Naive thymus-derived CD8-positive, alpha-beta T cell (primary cell): Measurements from ENCODE around the gene STX2. TPM values are rescaled to one million over a fixed set of nuclear protein-coding genes. Genes with fewer than 3 reads are reported as not detected.
A peak's percentile ranks its signal among the peaks of the same experiment; 100 is the strongest.

Experiments used
- ATAC-seq, 2 donors: fragments of 150-1000 bp; cut with Tn5 transposase in 1 of 2; sonication (Bioruptor Pico), chemical (Tn5 transposase) in 1 of 2; 1 replicate in 1 of 2; 2 replicates in 1 of 2; pipeline ENCODE4 v1.10.0; 2021; ENCODE audit warnings: mild to moderate bottlenecking in 2 of 2, moderate library complexity in 2 of 2
- POLR2A ChIA-PET: fragments of 350-600 bp; sonication (Branson Sonifier 250); formaldehyde crosslinking; loops from one replicate; lab custom pipeline; 2021; ENCODE audit warnings: antibody characterized with exemption; lab: Charles Lee
- DNase-seq, 10 donors: peaks; one replicate each; pipeline versions ENCODE4 v3.0.0 to v3.0.0-alpha.2; 2020 to 2022
- H3K27ac Mint-ChIP-seq, 10 donors: one replicate each; pipeline ENCODE4 v1.8.0; 2020 to 2022; ENCODE audit warnings: mild to moderate bottlenecking in 10 of 10, mixed read lengths in 10 of 10, moderate library complexity in 4 of 10, inconsistent platforms in 1 of 10
- H3K27me3 Mint-ChIP-seq, 5 donors: one replicate each; pipeline ENCODE4 v1.8.0; 2021 to 2022; ENCODE audit warnings: mixed read lengths in 5 of 5
- H3K36me3 Mint-ChIP-seq, 3 donors: one replicate each; pipeline ENCODE4 v1.8.0; 2020 to 2022; ENCODE audit warnings: mixed read lengths in 3 of 3, mild to moderate bottlenecking in 2 of 3, inconsistent platforms in 1 of 3
- H3K4me1 Mint-ChIP-seq, 4 donors: one replicate each; pipeline ENCODE4 v1.8.0; 2021 to 2022; ENCODE audit warnings: mixed read lengths in 4 of 4
- H3K4me3 Mint-ChIP-seq, 10 donors: one replicate each; pipeline ENCODE4 v1.8.0; 2020 to 2022; ENCODE audit warnings: mild to moderate bottlenecking in 10 of 10, mixed read lengths in 10 of 10, moderate library complexity in 6 of 10, inconsistent platforms in 1 of 10
- H3K9me3 Mint-ChIP-seq, 9 donors: one replicate each; pipeline ENCODE4 v1.8.0; 2020 to 2022; ENCODE audit warnings: mixed read lengths in 9 of 9, mild to moderate bottlenecking in 3 of 9, inconsistent platforms in 1 of 9, moderate library complexity in 1 of 9
- polyA plus RNA-seq, 3 donors: library from polyadenylated mRNA; unstranded; fragments of 300-500 nt; fragmentation: Illumina TruSeq; gene quantifications; one replicate each; pipeline ENCODE4 v1.2.3, GENCODE V29; 2021
- total RNA-seq, 8 experiments: library from RNA in 2 of 8; stranded (reverse) in 2 of 8; gene quantifications; one replicate each; pipeline ENCODE4 v1.2.3 and lab custom pipeline; 2021 to 2026

The STX2 gene
- total and polyA plus RNA-seq, 5 experiments from 2014 or later: 6.7 to 29.9 (median 9.3) TPM

- Mint-ChIP-seq H3K4me3 (peak overlapping the region in 2 of 10 donors; percentile 11 to 18), H3K36me3 (peaks cover 0 to 20% (median 3%) of the 10 kb centered on the region in 3 donors), H3K27me3 (no peaks in the 10 kb centered on the region), H3K4me1 (peaks cover 7 to 31% (median 24%) of the 10 kb centered on the region in 4 donors), H3K9me3 (no peaks in the 10 kb centered on the region), H3K27ac (peak overlapping the region; percentile 32 to 94 (median 84))
- POLR2A ChIA-PET: interaction anchor here (0.7 to 1.1 kb wide), 2 partner anchors 14 to 42 kb away, joined by 3 to 4 read pairs; no protein-coding TSS in a partner anchor
- ATAC-seq (peak; percentile 99 to 100), DNase-seq (peak; percentile 66 to 91 (median 84))
Observed at GRCh38 chr12:130826151-130826801, 12.8 kb downstream of the STX2 start.

- DNase-seq (no peak), ATAC-seq (no peak)
- POLR2A ChIA-PET: interaction anchor here (1.1 kb wide), 1 partner anchor 42 kb away, joined by 4 read pairs; no protein-coding TSS in a partner anchor
- H3K36me3 Mint-ChIP-seq: peaks cover 0 to 25% (median 3%) of the 10 kb centered on the region in 3 donors
- peaks cover 7 to 31% (median 24%) of the 10 kb centered on the region in 4 donors for H3K4me1 Mint-ChIP-seq
- peak overlapping the region; percentile 32 to 94 (median 84) for H3K27ac Mint-ChIP-seq
- H3K4me3 Mint-ChIP-seq: peak overlapping the region in 2 of 10 donors; percentile 11 to 18
- no peaks in the 10 kb centered on the region for H3K27me3 Mint-ChIP-seq
- H3K9me3 Mint-ChIP-seq: no peaks in the 10 kb centered on the region
Observed at GRCh38 chr12:130825771-130826150, 13.3 kb downstream of the STX2 start.

- no peaks in the 10 kb centered on the region for H3K27me3 Mint-ChIP-seq
- H3K4me1 Mint-ChIP-seq: peaks cover 4 to 14% (median 9%) of the 10 kb centered on the region in 4 donors
- H3K9me3 Mint-ChIP-seq: no peaks in the 10 kb centered on the region
- ATAC-seq (no peak), DNase-seq (no peak)
- H3K4me3 Mint-ChIP-seq: peak overlapping the region; percentile 26 to 96 (median 58)
- peaks cover 0 to 38% (median 3%) of the 10 kb centered on the region in 3 donors for H3K36me3 Mint-ChIP-seq
- POLR2A ChIA-PET: no interaction called here
- peak overlapping the region in 3 of 10 donors; percentile 29 to 48 (median 45) for H3K27ac Mint-ChIP-seq
Observed at GRCh38 chr12:130819681-130820080, 19.4 kb downstream of the STX2 start.

- peak overlapping the region; percentile 84 to 96 (median 90) for H3K4me3 Mint-ChIP-seq
- POLR2A ChIA-PET: no interaction called here
- peak; percentile 96 to 97 for ATAC-seq
Observed at GRCh38 chr12:130818635-130819576, 20.1 kb downstream of the STX2 start.

GRCh38 chr12:130818272-130818634 is 20.8 kb downstream of the STX2 start:
- ATAC-seq: peak in 1 of 2 donors; percentile 15
- Mint-ChIP-seq H3K27me3 (no peaks in the 10 kb centered on the region), H3K4me3 (peak overlapping the region; percentile 84 to 96 (median 90)), H3K27ac (peak overlapping the region in 8 of 10 donors; percentile 40 to 95 (median 80)), H3K36me3 (peaks cover 0 to 38% (median 6%) of the 10 kb centered on the region in 3 donors), H3K4me1 (peaks cover 6 to 14% (median 10%) of the 10 kb centered on the region in 4 donors), H3K9me3 (no peaks in the 10 kb centered on the region)
- POLR2A ChIA-PET: no interaction called here
- DNase-seq: peak in 1 of 10 donors; percentile 4

More at GRCh38 chr12:130818635-130819576, 20.1 kb downstream of the STX2 start:
- Mint-ChIP-seq H3K4me1 (peaks cover 6 to 14% (median 10%) of the 10 kb centered on the region in 4 donors), H3K27ac (peak overlapping the region; percentile 29 to 95 (median 70)), H3K27me3 (no peaks in the 10 kb centered on the region), H3K36me3 (peaks cover 0 to 40% (median 6%) of the 10 kb centered on the region in 3 donors), H3K9me3 (no peaks in the 10 kb centered on the region)
- DNase-seq: peak; percentile 56 to 85 (median 76)

GRCh38 chr12:130817804-130818203 is 21.2 kb downstream of the STX2 start:
- ATAC-seq (no peak), DNase-seq (no peak)
- peaks cover 0 to 34% (median 3%) of the 10 kb centered on the region in 3 donors for H3K36me3 Mint-ChIP-seq
- H3K4me3 Mint-ChIP-seq: peak overlapping the region in 9 of 10 donors; percentile 7 to 96 (median 59)
- POLR2A ChIA-PET: no interaction called here
- H3K4me1 Mint-ChIP-seq: peaks cover 6 to 14% (median 10%) of the 10 kb centered on the region in 4 donors
- H3K9me3 Mint-ChIP-seq: no peaks in the 10 kb centered on the region
- peak overlapping the region in 2 of 10 donors; percentile 32 to 41 for H3K27ac Mint-ChIP-seq
- no peaks in the 10 kb centered on the region for H3K27me3 Mint-ChIP-seq

GRCh38 chr12:130816097-130816496 is 23.0 kb downstream of the STX2 start:
- H3K27ac Mint-ChIP-seq: no peak overlapping the region
- no peak for ATAC-seq

GRCh38 chr12:130815028-130815741 is 23.9 kb downstream of the STX2 start:
- Mint-ChIP-seq H3K4me1 (peaks cover 6 to 14% (median 10%) of the 10 kb centered on the region in 4 donors), H3K36me3 (peaks cover 0 to 36% (median 8%) of the 10 kb centered on the region in 3 donors), H3K4me3 (no peak overlapping the region), H3K9me3 (no peaks in the 10 kb centered on the region), H3K27me3 (no peaks in the 10 kb centered on the region), H3K27ac (no peak overlapping the region)
- ATAC-seq (no peak), DNase-seq (no peak)
- POLR2A ChIA-PET: no interaction called here

More at GRCh38 chr12:130816097-130816496, 23.0 kb downstream of the STX2 start:
- no peaks in the 10 kb centered on the region for H3K9me3 Mint-ChIP-seq
- no peak overlapping the region for H3K4me3 Mint-ChIP-seq
- no peak for DNase-seq
- no peaks in the 10 kb centered on the region for H3K27me3 Mint-ChIP-seq
- POLR2A ChIA-PET: interaction anchor here (0.6 kb wide), 1 partner anchor 20 kb away, joined by 4 read pairs; no protein-coding TSS in a partner anchor
- H3K36me3 Mint-ChIP-seq: peaks cover 0 to 35% (median 3%) of the 10 kb centered on the region in 3 donors
- H3K4me1 Mint-ChIP-seq: peaks cover 6 to 14% (median 10%) of the 10 kb centered on the region in 4 donors

GRCh38 chr12:130813949-130814348 is 25.1 kb downstream of the STX2 start:
- Mint-ChIP-seq H3K27me3 (no peaks in the 10 kb centered on the region), H3K4me3 (no peak overlapping the region), H3K36me3 (peaks cover 0 to 40% (median 13%) of the 10 kb centered on the region in 3 donors), H3K9me3 (no peaks in the 10 kb centered on the region), H3K4me1 (peaks cover 6 to 9% (median 7%) of the 10 kb centered on the region in 4 donors), H3K27ac (peak overlapping the region in 2 of 10 donors; percentile 46 to 71)
- ATAC-seq: no peak
- DNase-seq: no peak
- POLR2A ChIA-PET: no interaction called here

- no peak overlapping the region for H3K27ac Mint-ChIP-seq
- peaks cover 0 to 45% (median 16%) of the 10 kb centered on the region in 3 donors for H3K36me3 Mint-ChIP-seq
- ATAC-seq (no peak), DNase-seq (no peak)
- POLR2A ChIA-PET: no interaction called here
- H3K4me3 Mint-ChIP-seq: no peak overlapping the region
- no peaks in the 10 kb centered on the region for H3K27me3 Mint-ChIP-seq
- peaks cover 3 to 7% (median 6%) of the 10 kb centered on the region in 4 donors for H3K4me1 Mint-ChIP-seq
- H3K9me3 Mint-ChIP-seq: no peaks in the 10 kb centered on the region
Observed at GRCh38 chr12:130813436-130813835, 25.6 kb downstream of the STX2 start.

- DNase-seq: no peak
- H3K4me1 Mint-ChIP-seq: peaks cover 0 to 3% (median under 1%) of the 10 kb centered on the region in 4 donors
- H3K27ac Mint-ChIP-seq: no peak overlapping the region
- no peak overlapping the region for H3K4me3 Mint-ChIP-seq
- H3K9me3 Mint-ChIP-seq: peaks cover 0 to 3% (median 0%) of the 10 kb centered on the region in 9 donors
- POLR2A ChIA-PET: no interaction called here
- peaks cover 23 to 73% (median 45%) of the 10 kb centered on the region in 3 donors for H3K36me3 Mint-ChIP-seq
- H3K27me3 Mint-ChIP-seq: no peaks in the 10 kb centered on the region
- no peak for ATAC-seq
Observed at GRCh38 chr12:130809791-130810190, 29.3 kb downstream of the STX2 start.

GRCh38 chr12:130807309-130807708 is 31.7 kb downstream of the STX2 start:
- Mint-ChIP-seq H3K4me3 (no peak overlapping the region), H3K4me1 (peaks cover 0 to 1% (median 0%) of the 10 kb centered on the region in 4 donors), H3K9me3 (peaks cover 0 to 3% (median 0%) of the 10 kb centered on the region in 9 donors), H3K27me3 (no peaks in the 10 kb centered on the region), H3K27ac (no peak overlapping the region), H3K36me3 (peaks cover 27 to 83% (median 55%) of the 10 kb centered on the region in 3 donors)
- POLR2A ChIA-PET: no interaction called here
- DNase-seq (no peak), ATAC-seq (no peak)
